GM10266 (cell line): ENCODE measurements around the gene RANBP17.

Experiments used
- DNase-seq: peaks from one replicate; pipeline ENCODE4 v3.0.0; 2012; ENCODE audit errors: extremely low spot score
- CTCF ChIP-seq: IDR thresholded peaks from 2 replicates; pipeline ENCODE4 v1.5.1; 2012; ENCODE audit warnings: mild to moderate bottlenecking, low read depth; ENCODE audit not compliant: control insufficient read depth, insufficient read depth; ENCODE audit errors: missing control alignments

RANBP17 gene

GRCh38 chr5:171149333-171149732, 287.5 kb downstream of the RANBP17 start:
- TF ChIP-seq CTCF, result no peak
- DNase-seq, result no peak

GRCh38 chr5:171149772-171150171, 288.0 kb downstream of the RANBP17 start:
- no peak for TF ChIP-seq CTCF
- DNase-seq, result no peak

GRCh38 chr5:171152382-171152781, 290.6 kb downstream of the RANBP17 start:
- TF ChIP-seq CTCF, result no peak
- no peak for DNase-seq

GRCh38 chr5:171155621-171156020, 293.8 kb downstream of the RANBP17 start:
- TF ChIP-seq CTCF, result no peak
- DNase-seq, result no peak

GRCh38 chr5:171157276-171157675, 295.5 kb downstream of the RANBP17 start:
- no peak for DNase-seq
- TF ChIP-seq CTCF, result no peak

GRCh38 chr5:171157775-171158174, 296.0 kb downstream of the RANBP17 start:
- no peak for TF ChIP-seq CTCF

GRCh38 chr5:171158581-171158980, 296.8 kb downstream of the RANBP17 start:
- no peak for DNase-seq
- TF ChIP-seq CTCF, result no peak

More at GRCh38 chr5:171157775-171158174, 296.0 kb downstream of the RANBP17 start:
- no peak for DNase-seq

- TF ChIP-seq CTCF, result no peak
Observed at GRCh38 chr5:171162165-171162564, 300.3 kb downstream of the RANBP17 start.

More at GRCh38 chr5:171162165-171162564, 300.3 kb downstream of the RANBP17 start:
- DNase-seq, result no peak
